HEK293 (cell line): ENCODE measurements around the gene PKDREJ.

Experiments
- ELK4 ChIP-seq: IDR thresholded peaks from 2 replicates; pipeline ENCODE4 v1.6.1; 2011; ENCODE audit warnings: mild to moderate bottlenecking, low read depth, low read length, borderline replicate concordance
- GLI2 ChIP-seq: fragments of 450-650 bp; formaldehyde crosslinking; IDR thresholded peaks from 2 replicates; pipeline ENCODE4; 2017; ENCODE audit warnings: missing biosample characterization, missing genetic modification characterization, low read depth, borderline replicate concordance
- GLIS1 ChIP-seq: fragments of 450-650 bp; formaldehyde crosslinking; IDR thresholded peaks from 2 replicates; pipeline ENCODE4 v1.5.1; 2016; ENCODE audit warnings: missing biosample characterization, missing genetic modification characterization
- HOXC10 ChIP-seq: sonication (generic); formaldehyde crosslinking; IDR thresholded peaks from 2 replicates; pipeline ENCODE4 v1.8.1; 2023; ENCODE audit warnings: mild to moderate bottlenecking, missing genetic modification reagents
- PRDM1 ChIP-seq: fragments of 450-650 bp; formaldehyde crosslinking; IDR thresholded peaks from 2 replicates; pipeline ENCODE4; 2016; ENCODE audit warnings: missing biosample characterization, missing genetic modification characterization
- PRDM2 ChIP-seq: fragments of 450-650 bp; formaldehyde crosslinking; IDR thresholded peaks from 2 replicates; pipeline ENCODE4 v1.5.1; 2016; ENCODE audit warnings: missing biosample characterization, missing genetic modification characterization, borderline replicate concordance
- PRDM6 ChIP-seq: fragments of 450-650 bp; formaldehyde crosslinking; IDR thresholded peaks from 2 replicates; pipeline ENCODE4 v1.5.1; 2017; ENCODE audit warnings: missing biosample characterization, missing genetic modification characterization
- YY2 ChIP-seq: fragments of 450-650 bp; formaldehyde crosslinking; IDR thresholded peaks from 2 replicates; pipeline ENCODE4 v1.5.1; 2016; ENCODE audit warnings: missing biosample characterization, missing genetic modification characterization
- ZBTB11 ChIP-seq: fragments of 450-650 bp; formaldehyde crosslinking; conservative IDR thresholded peaks from 2 replicates; pipeline ENCODE4 v1.5.1; 2016; ENCODE audit warnings: low read depth, missing biosample characterization, missing genetic modification characterization
- ZBTB6 ChIP-seq: fragments of 450-650 bp; formaldehyde crosslinking; IDR thresholded peaks from 2 replicates; pipeline ENCODE4 v1.5.1; 2017; ENCODE audit warnings: missing biosample characterization, missing genetic modification characterization
- ZFP69B ChIP-seq: fragments of 450-650 bp; formaldehyde crosslinking; IDR thresholded peaks from 2 replicates; pipeline ENCODE4 v1.5.1; 2016; ENCODE audit warnings: missing biosample characterization, missing genetic modification characterization
- ZNF169 ChIP-seq: fragments of 450-650 bp; formaldehyde crosslinking; IDR thresholded peaks from 2 replicates; pipeline ENCODE4 v1.5.1; 2016; ENCODE audit warnings: missing biosample characterization, missing genetic modification characterization
- ZNF175 ChIP-seq: fragments of 450-650 bp; formaldehyde crosslinking; IDR thresholded peaks from 2 replicates; pipeline ENCODE4 v1.5.1; 2016; ENCODE audit warnings: missing biosample characterization, missing genetic modification characterization
- ZNF19 ChIP-seq: fragments of 450-650 bp; formaldehyde crosslinking; IDR thresholded peaks from 2 replicates; pipeline ENCODE4; 2016; ENCODE audit warnings: missing biosample characterization, missing genetic modification characterization, low read depth
- ZNF202 ChIP-seq: fragments of 450-650 bp; formaldehyde crosslinking; IDR thresholded peaks from 2 replicates; pipeline ENCODE4 v1.5.1; 2016; ENCODE audit warnings: missing biosample characterization, missing genetic modification characterization, borderline replicate concordance
- ZNF549 ChIP-seq: fragments of 450-650 bp; IDR thresholded peaks from 2 replicates; pipeline ENCODE4 v1.5.1; 2018; ENCODE audit warnings: missing biosample characterization, missing genetic modification characterization, mild to moderate bottlenecking, inconsistent platforms, moderate library complexity
- ZNF596 ChIP-seq: fragments of 450-650 bp; IDR thresholded peaks from 2 replicates; pipeline ENCODE4 v1.5.0; 2018; ENCODE audit warnings: missing biosample characterization, mild to moderate bottlenecking, missing genetic modification characterization, moderate library complexity
- ZNF626 ChIP-seq: fragments of 450-650 bp; sonication (Bioruptor Pico); formaldehyde crosslinking; IDR thresholded peaks from 2 replicates; pipeline ENCODE4 v1.5.1; 2018; ENCODE audit warnings: missing biosample characterization, missing genetic modification characterization, inconsistent platforms
- ZNF629 ChIP-seq: fragments of 450-650 bp; formaldehyde crosslinking; IDR thresholded peaks from 2 replicates; pipeline ENCODE4 v1.5.1; 2017; ENCODE audit warnings: missing biosample characterization, missing genetic modification characterization
- TF ChIP-seq, protein P1 (sequence below): fragments of 450-650 bp; formaldehyde crosslinking; IDR thresholded peaks from 2 replicates; pipeline ENCODE4 v1.5.1; 2017; ENCODE audit warnings: missing biosample characterization, missing genetic modification characterization
- TF ChIP-seq, protein P2 (sequence below): fragments of 450-650 bp; IDR thresholded peaks from 2 replicates; pipeline ENCODE4 v1.5.1; 2018; ENCODE audit warnings: missing biosample characterization, missing genetic modification characterization

PKDREJ gene

GRCh38 chr22:46250035-46250782 is 12.9 kb downstream of the PKDREJ start, which contains the start of gene CDPF1 (continued):
- no peak for TF ChIP-seq ZNF202 (tag by site-specific recombination)
- 0 out of 2 replicates have a peak, but pooled peaks have one; percentile 86 for TF ChIP-seq HOXC10 (CRISPR knock-in tag)
- no peak for TF ChIP-seq YY2 (tag by site-specific recombination)
- TF ChIP-seq ELK4, result no peak
- TF ChIP-seq ZBTB6, result peak; percentile 87
- TF ChIP-seq ZNF175 (tag by site-specific recombination), result no peak
- no peak for TF ChIP-seq ZNF626
- TF ChIP-seq, protein P1, sequence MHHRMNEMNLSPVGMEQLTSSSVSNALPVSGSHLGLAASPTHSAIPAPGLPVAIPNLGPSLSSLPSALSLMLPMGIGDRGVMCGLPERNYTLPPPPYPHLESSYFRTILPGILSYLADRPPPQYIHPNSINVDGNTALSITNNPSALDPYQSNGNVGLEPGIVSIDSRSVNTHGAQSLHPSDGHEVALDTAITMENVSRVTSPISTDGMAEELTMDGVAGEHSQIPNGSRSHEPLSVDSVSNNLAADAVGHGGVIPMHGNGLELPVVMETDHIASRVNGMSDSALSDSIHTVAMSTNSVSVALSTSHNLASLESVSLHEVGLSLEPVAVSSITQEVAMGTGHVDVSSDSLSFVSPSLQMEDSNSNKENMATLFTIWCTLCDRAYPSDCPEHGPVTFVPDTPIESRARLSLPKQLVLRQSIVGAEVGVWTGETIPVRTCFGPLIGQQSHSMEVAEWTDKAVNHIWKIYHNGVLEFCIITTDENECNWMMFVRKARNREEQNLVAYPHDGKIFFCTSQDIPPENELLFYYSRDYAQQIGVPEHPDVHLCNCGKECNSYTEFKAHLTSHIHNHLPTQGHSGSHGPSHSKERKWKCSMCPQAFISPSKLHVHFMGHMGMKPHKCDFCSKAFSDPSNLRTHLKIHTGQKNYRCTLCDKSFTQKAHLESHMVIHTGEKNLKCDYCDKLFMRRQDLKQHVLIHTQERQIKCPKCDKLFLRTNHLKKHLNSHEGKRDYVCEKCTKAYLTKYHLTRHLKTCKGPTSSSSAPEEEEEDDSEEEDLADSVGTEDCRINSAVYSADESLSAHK, result no peak
- no peak for TF ChIP-seq PRDM2
- no peak for TF ChIP-seq GLI2 (tag by site-specific recombination)
- TF ChIP-seq GLIS1 (tag by site-specific recombination), result peak; percentile 57; the same call in 1 of the 2 replicates
- peak; percentile 62 for TF ChIP-seq ZBTB11
- no peak for TF ChIP-seq ZNF19
- peak; percentile 47; the same call in 1 of the 2 replicates for TF ChIP-seq ZNF629
- TF ChIP-seq, protein P2, sequence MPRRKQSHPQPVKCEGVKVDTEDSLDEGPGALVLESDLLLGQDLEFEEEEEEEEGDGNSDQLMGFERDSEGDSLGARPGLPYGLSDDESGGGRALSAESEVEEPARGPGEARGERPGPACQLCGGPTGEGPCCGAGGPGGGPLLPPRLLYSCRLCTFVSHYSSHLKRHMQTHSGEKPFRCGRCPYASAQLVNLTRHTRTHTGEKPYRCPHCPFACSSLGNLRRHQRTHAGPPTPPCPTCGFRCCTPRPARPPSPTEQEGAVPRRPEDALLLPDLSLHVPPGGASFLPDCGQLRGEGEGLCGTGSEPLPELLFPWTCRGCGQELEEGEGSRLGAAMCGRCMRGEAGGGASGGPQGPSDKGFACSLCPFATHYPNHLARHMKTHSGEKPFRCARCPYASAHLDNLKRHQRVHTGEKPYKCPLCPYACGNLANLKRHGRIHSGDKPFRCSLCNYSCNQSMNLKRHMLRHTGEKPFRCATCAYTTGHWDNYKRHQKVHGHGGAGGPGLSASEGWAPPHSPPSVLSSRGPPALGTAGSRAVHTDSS (tag by site-specific recombination), result no peak
- TF ChIP-seq ZNF549 (tag by site-specific recombination), result no peak
- no peak for TF ChIP-seq ZNF169 (tag by site-specific recombination)
- TF ChIP-seq PRDM6 (tag by site-specific recombination), result no peak
- TF ChIP-seq PRDM1 (tag by site-specific recombination), result no peak
- no peak; the same call in 1 of the 2 replicates for TF ChIP-seq ZFP69B (tag by site-specific recombination)
- TF ChIP-seq ZNF596 (tag by site-specific recombination), result 0 out of 2 replicates have a peak, but pooled peaks have one; percentile 12
